Activated CD8-positive, alpha-beta T cell treated with anti-CD3 and anti-CD28 coated beads, Interleukin-2, amount 10 ng/mL, durations not matched to agents 7 days and 5 days (primary cell): Measurements from ENCODE around the gene PTPN22. TPM values are rescaled to one million over a fixed set of nuclear protein-coding genes. Genes with fewer than 3 reads are reported as not detected.

Experiments
- ATAC-seq: fragments of 150-1000 bp; cut with Tn5 transposase; one replicate; pipeline ENCODE4 v1.10.0; 2021; ENCODE audit warnings: moderate library complexity
- CTCF ChIA-PET: fragments of 350-600 bp; sonication (Branson Sonifier 250); formaldehyde crosslinking; loops from one replicate; lab custom pipeline; 2021; ENCODE audit warnings: antibody characterized with exemption; lab: Charles Lee
- POLR2A ChIA-PET: fragments of 350-600 bp; sonication (Branson Sonifier 250); formaldehyde crosslinking; loops from one replicate; lab custom pipeline; 2021; ENCODE audit warnings: antibody characterized with exemption; lab: Charles Lee
- DNase-seq: peaks from one replicate; pipeline ENCODE4 v3.0.0-alpha.2; 2020
- H3K27ac Mint-ChIP-seq: one replicate; pipeline ENCODE4 v1.8.0; 2021; ENCODE audit warnings: mild to moderate bottlenecking, mixed read lengths
- H3K27me3 Mint-ChIP-seq: one replicate; pipeline ENCODE4 v1.8.0; 2021; ENCODE audit warnings: low read depth, mixed read lengths
- H3K36me3 Mint-ChIP-seq: one replicate; pipeline ENCODE4 v1.8.0; 2021; ENCODE audit warnings: low read depth, mixed read lengths
- H3K4me1 Mint-ChIP-seq: one replicate; pipeline ENCODE4 v1.8.0; 2021; ENCODE audit warnings: low read depth, mixed read lengths
- H3K4me3 Mint-ChIP-seq: one replicate; pipeline ENCODE4 v1.8.0; 2021; ENCODE audit warnings: mild to moderate bottlenecking, mixed read lengths
- H3K9me3 Mint-ChIP-seq: one replicate; pipeline ENCODE4 v1.8.0; 2022; ENCODE audit warnings: mixed read lengths; ENCODE audit not compliant: insufficient read depth
- total RNA-seq, 2 experiments: library from RNA; stranded (reverse); gene quantifications; one replicate each; pipeline ENCODE4 v1.2.3, GENCODE V29; 2021

PTPN22 gene
- total RNA-seq, 2 experiments from 2014 or later: 74.8 to 78.9 TPM

DNA sequence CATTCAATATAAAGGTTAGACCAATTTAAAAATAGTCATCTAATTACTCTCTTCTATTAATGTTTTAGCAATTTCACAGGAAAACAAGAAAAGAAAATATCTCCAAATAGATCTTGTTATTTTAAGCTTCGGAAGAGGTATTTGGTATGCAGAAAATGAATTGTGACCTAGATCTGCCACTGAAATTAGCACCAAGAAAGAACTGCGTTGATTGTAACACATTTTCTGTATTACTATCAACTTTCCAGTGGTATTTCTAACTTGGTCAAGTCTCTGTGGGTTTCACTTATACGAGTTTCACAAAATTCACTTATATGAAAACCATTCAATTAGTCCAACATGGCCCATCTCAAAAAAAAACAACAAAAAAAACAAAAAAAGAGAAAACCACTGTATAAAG lies 71.0 kb downstream of the PTPN22 start:
- DNase-seq (no peak), ATAC-seq (no peak)
- CTCF ChIA-PET: interaction anchor here (2.1 kb wide), 1 partner anchor 12 kb away, joined by 7 read pairs; no protein-coding TSS in a partner anchor
- POLR2A ChIA-PET: no interaction called here
- Mint-ChIP-seq H3K9me3 (peaks cover 4% of the 10 kb centered on the region), H3K4me1 (peaks cover 45% of the 10 kb centered on the region), H3K36me3 (peaks cover 49% of the 10 kb centered on the region), H3K27me3 (no peaks in the 10 kb centered on the region), H3K27ac (no peak overlapping the region), H3K4me3 (no peak overlapping the region)

DNA sequence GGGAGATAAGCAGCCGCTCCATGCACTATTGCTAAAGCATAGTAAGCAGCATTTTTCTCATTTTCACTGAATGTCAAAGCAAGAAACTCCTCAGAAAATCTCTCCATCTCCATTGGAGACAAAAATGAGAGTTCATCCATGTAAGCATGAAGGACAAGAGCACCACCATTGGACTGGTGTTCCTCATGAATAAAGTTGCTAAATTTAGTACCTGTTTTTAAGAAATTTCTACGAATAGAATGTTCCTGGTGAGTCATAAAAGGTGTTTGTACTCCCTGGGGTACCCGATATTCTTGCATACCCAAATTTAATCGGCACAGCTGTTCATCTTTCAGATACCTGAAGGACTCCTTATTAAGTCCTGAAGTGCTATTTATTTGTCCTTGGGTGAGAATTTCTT lies 74.0 kb downstream of the PTPN22 start:
- ChIA-PET POLR2A (no interaction called here), CTCF (interaction anchor here (1.3 kb wide), 1 partner anchor 12 kb away, joined by 4 read pairs; no protein-coding TSS in a partner anchor)
- H3K4me1 Mint-ChIP-seq: peaks cover 39% of the 10 kb centered on the region
- ATAC-seq: no peak
- H3K9me3 Mint-ChIP-seq: peaks cover 4% of the 10 kb centered on the region
- no peak overlapping the region for H3K4me3 Mint-ChIP-seq
- H3K27me3 Mint-ChIP-seq: no peaks in the 10 kb centered on the region
- peaks cover 50% of the 10 kb centered on the region for H3K36me3 Mint-ChIP-seq
- no peak overlapping the region for H3K27ac Mint-ChIP-seq
- DNase-seq: no peak

DNA sequence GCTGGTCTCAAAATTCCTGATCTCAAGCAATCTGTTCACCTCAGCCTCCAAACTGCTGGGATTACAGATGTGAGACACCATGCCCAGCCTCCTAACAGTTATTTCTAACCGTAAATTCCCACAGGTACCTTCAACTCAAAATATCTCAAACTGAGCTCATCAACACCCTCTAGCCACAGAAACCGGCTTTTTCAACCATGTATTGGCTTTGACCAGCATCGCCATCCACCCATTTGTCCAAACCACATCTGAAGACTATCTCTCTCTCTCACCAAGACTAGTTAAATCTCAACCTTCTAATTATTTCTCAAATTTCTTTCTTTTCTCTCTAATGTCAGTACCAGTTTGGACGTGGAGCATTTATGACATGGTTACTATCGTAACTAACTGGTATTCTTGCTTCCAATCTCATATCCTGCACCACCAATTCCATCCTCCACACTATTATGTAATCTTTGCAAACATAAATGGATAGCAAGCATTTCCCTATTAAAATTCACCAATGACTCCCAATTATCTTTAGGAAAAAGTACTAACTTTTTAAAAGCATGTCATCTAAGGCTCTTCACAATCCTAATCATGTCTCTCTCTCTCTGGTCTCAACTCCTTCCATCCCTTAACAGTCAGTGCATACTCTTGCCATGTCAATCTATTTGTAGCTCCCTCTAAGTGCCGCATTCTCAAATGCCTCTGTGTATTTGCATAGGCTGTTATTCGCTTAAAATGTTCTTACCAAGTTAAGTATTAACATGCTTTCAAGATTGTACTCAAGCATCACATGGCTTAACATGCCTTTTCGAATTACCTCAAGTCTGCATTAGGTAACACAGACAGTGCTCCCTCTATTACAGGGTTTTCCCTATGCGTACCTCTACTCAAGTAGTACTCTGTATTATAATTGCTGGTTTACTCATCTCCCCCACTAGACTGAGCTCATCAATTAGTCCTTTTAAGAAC lies 77.4 kb downstream of the PTPN22 start:
- no peak for DNase-seq
- no peaks in the 10 kb centered on the region for H3K9me3 Mint-ChIP-seq
- POLR2A ChIA-PET: interaction anchor here (0.7 kb wide), 1 partner anchor 78 kb away, joined by 3 read pairs; no protein-coding TSS in a partner anchor
- no peak overlapping the region for H3K4me3 Mint-ChIP-seq
- no peak for ATAC-seq
- H3K4me1 Mint-ChIP-seq: peaks cover 38% of the 10 kb centered on the region
- CTCF ChIA-PET: interaction anchor here (0.6 kb wide), 1 partner anchor 18 kb away, joined by 3 read pairs; the partner anchor contains the start of gene RSBN1
- H3K27ac Mint-ChIP-seq: no peak overlapping the region
- peaks cover 66% of the 10 kb centered on the region for H3K36me3 Mint-ChIP-seq
- no peaks in the 10 kb centered on the region for H3K27me3 Mint-ChIP-seq

DNA sequence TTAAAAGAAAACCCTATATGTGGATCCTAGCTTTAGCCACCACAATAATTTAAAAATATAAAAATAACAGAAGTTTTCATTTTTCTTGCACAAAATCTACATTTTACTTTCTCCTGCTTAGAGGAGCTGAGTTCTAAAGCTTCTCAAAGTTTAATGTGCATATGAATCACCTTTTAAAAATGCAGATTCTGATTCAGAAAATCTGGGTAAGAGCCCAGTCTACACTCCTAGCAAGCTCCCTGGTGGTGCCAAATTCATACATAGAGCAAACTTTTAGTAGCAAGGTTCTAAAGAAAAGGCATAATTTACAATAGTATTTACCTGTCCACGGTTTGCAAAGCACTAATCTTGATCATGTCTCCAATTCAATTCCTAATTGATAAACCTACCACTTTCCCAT lies 78.5 kb downstream of the PTPN22 start:
- Mint-ChIP-seq H3K27me3 (no peaks in the 10 kb centered on the region), H3K36me3 (peaks cover 70% of the 10 kb centered on the region)

DNA sequence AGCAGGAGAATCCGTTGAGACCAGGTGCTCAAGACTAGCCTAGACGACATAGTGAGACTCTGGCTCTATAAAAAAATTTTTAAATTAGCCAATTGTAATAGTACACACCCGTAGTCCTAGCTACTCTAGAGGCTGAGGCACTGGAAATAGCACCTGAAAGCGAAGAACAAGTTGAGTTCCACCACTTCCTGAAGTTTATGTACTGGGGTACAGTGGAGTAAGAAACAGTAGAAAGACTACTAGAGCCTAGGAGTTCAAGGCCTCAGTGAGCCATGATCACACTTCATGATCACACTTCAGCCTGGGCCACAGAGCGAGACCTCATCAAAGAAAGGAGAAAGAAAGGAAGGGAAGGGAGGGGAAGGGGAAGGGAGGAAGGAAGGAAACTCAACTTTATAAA lies 79.0 kb downstream of the PTPN22 start:
- Mint-ChIP-seq H3K9me3 (no peaks in the 10 kb centered on the region), H3K27ac (peak overlapping the region; percentile 83), H3K4me3 (no peak overlapping the region), H3K27me3 (no peaks in the 10 kb centered on the region), H3K4me1 (peaks cover 36% of the 10 kb centered on the region), H3K36me3 (peaks cover 69% of the 10 kb centered on the region)
- ChIA-PET CTCF (interaction anchor here (0.8 to 1.5 kb wide), 4 partner anchors 13 to 719 kb away, joined by 3 to 4 read pairs (median 4); partner anchors contain the start of genes LRIG2 and RSBN1), POLR2A (interaction anchor here (0.7 to 1.5 kb wide), 3 partner anchors 19 to 33 kb away, joined by 3 to 8 read pairs (median 7); partner anchors contain the start of genes PHTF1 and RSBN1)
- ATAC-seq (peak; percentile 91), DNase-seq (peak; percentile 31)

More for the DNA sequence above, 78.5 kb downstream of the PTPN22 start:
- peaks cover 34% of the 10 kb centered on the region for H3K4me1 Mint-ChIP-seq
- CTCF ChIA-PET: interaction anchor here (0.8 to 1.5 kb wide), 3 partner anchors 19 to 720 kb away, joined by 3 to 4 read pairs (median 4); partner anchors contain the start of genes LRIG2 and RSBN1
- H3K9me3 Mint-ChIP-seq: no peaks in the 10 kb centered on the region
- H3K4me3 Mint-ChIP-seq: no peak overlapping the region
- ATAC-seq: no peak
- DNase-seq: no peak
- peak overlapping the region; percentile 22 for H3K27ac Mint-ChIP-seq
- POLR2A ChIA-PET: interaction anchor here (0.7 to 1.5 kb wide), 3 partner anchors 18 to 33 kb away, joined by 3 to 8 read pairs (median 7); partner anchors contain the start of genes PHTF1 and RSBN1

DNA sequence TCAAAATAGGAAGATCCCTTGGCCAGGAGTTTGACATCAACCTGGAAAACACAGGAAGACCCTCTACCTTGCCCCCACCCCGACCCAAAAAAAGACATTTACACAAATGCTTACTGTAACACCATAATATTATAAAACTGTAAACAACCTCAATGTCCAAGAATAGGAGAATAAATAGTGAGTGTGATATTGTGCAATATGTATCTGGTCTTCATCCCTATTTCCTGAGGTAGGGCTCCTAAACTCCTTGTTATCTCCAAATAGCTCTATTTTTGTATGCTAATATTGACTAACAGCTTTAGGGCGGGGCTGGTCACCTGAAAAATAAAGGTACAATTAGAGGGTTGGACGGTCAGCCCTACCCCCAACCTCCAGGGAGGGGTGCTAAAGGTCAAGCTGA lies 82.7 kb downstream of the PTPN22 start:
- no peak for DNase-seq
- Mint-ChIP-seq H3K4me3 (no peak overlapping the region), H3K9me3 (no peaks in the 10 kb centered on the region), H3K27ac (no peak overlapping the region), H3K27me3 (no peaks in the 10 kb centered on the region), H3K4me1 (peaks cover 44% of the 10 kb centered on the region), H3K36me3 (peaks cover 56% of the 10 kb centered on the region)
- CTCF ChIA-PET: interaction anchor here (0.9 to 1.8 kb wide), 3 partner anchors 10 to 31 kb away, joined by 3 to 7 read pairs (median 3); no protein-coding TSS in a partner anchor
- POLR2A ChIA-PET: no interaction called here
- ATAC-seq: no peak

DNA sequence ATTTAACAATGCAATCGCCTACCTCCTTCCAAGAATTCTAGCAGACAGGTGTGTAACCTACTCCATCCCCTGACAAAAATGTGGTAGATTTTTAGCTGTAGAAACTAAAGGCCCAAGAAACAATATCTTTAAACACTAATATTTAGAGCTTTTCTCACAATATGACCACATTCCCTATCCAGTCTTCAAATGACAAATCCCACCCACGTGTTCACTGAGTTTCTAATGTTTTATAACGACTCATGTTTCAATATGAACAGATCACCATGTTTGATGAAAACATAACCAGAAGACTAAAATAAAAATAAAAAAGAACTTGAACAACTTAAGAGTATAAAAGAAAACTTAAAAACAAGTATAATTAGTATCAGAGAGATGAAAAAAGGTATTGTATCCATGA lies 83.8 kb downstream of the PTPN22 start:
- POLR2A ChIA-PET: interaction anchor here (0.8 kb wide), 1 partner anchor 30 kb away, joined by 7 read pairs; no protein-coding TSS in a partner anchor
- Mint-ChIP-seq H3K4me3 (no peak overlapping the region), H3K4me1 (peaks cover 35% of the 10 kb centered on the region), H3K27ac (no peak overlapping the region), H3K9me3 (no peaks in the 10 kb centered on the region), H3K27me3 (no peaks in the 10 kb centered on the region), H3K36me3 (peaks cover 48% of the 10 kb centered on the region)
- CTCF ChIA-PET: interaction anchor here (1.1 to 1.8 kb wide), 2 partner anchors 12 to 24 kb away, joined by 3 to 7 read pairs; no protein-coding TSS in a partner anchor
- DNase-seq (no peak), ATAC-seq (no peak)

DNA sequence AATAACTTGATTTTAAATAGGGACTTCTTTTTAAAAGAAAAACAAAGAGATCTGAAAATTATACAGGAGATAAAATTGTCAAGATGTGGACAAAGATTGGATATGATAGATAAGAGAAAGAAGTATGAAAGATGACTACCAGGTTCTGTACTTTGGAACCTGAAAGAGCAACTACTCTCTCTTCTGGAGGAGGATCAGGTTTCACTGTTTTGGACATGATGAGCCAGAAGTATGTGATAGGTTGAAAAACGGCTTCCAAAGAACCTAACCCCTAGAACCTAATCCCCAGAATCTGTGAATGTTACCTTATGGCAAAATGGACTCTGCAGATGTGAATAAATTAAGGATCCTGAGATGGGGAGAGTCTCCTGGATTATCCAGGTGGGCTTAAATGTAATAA lies 85.4 kb downstream of the PTPN22 start:
- POLR2A ChIA-PET: interaction anchor here (1.3 kb wide), 2 partner anchors 26 to 27 kb away, joined by 6 read pairs; partner anchors contain the start of genes PHTF1 and RSBN1
- Mint-ChIP-seq H3K27ac (no peak overlapping the region), H3K36me3 (peaks cover 44% of the 10 kb centered on the region), H3K4me1 (peaks cover 24% of the 10 kb centered on the region), H3K27me3 (no peaks in the 10 kb centered on the region), H3K9me3 (no peaks in the 10 kb centered on the region), H3K4me3 (no peak overlapping the region)
- CTCF ChIA-PET: interaction anchor here (0.8 to 1.4 kb wide), 4 partner anchors 12 to 138 kb away, joined by 3 to 4 read pairs (median 4); partner anchors contain the start of gene PHTF1
- no peak for ATAC-seq
- DNase-seq: no peak

DNA sequence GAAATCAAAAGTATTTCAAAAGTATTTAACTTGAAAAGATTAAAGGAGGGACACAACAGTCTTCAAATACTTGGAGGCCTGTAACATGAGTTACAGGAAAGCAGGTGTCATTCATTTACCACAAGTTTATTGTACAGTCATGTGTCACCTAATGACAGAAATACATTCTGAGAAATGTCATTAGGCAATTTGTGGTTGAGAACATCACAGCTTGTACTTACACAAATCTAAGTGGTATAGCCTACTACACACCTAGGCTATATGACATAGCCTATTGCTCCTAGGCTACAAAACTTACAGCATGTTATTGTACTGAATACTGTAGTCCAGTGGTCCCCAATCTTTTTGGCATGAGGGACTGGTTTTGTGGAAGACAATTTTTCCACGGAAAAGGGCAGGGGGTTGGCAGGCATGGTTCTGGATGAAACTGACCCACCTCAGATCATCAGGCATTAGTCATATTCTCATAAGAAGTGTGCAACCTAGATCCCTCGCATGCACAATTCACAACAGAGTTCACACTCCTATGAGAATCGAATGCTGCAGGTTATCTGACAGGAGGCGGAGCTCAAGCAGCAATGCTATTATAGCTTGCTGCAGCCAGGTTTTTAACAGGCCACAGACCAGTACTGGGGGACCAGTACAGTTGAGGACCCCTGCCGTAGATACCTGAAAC lies 87.3 kb downstream of the PTPN22 start:
- Mint-ChIP-seq H3K9me3 (peaks cover under 1% of the 10 kb centered on the region), H3K4me3 (peak overlapping the region; percentile 73), H3K27me3 (no peaks in the 10 kb centered on the region), H3K27ac (peak overlapping the region; percentile 88), H3K36me3 (peaks cover 27% of the 10 kb centered on the region), H3K4me1 (peaks cover 21% of the 10 kb centered on the region)
- ATAC-seq (peak; percentile 39), DNase-seq (peak; percentile 26)
- CTCF ChIA-PET: interaction anchor here (1.6 to 2.1 kb wide), 2 partner anchors 14 to 27 kb away, joined by 8 read pairs; partner anchors contain the start of gene RSBN1
- POLR2A ChIA-PET: interaction anchor here (0.6 to 1.7 kb wide), 3 partner anchors 19 to 146 kb away, joined by 3 to 13 read pairs (median 9); partner anchors contain the start of gene RSBN1

DNA sequence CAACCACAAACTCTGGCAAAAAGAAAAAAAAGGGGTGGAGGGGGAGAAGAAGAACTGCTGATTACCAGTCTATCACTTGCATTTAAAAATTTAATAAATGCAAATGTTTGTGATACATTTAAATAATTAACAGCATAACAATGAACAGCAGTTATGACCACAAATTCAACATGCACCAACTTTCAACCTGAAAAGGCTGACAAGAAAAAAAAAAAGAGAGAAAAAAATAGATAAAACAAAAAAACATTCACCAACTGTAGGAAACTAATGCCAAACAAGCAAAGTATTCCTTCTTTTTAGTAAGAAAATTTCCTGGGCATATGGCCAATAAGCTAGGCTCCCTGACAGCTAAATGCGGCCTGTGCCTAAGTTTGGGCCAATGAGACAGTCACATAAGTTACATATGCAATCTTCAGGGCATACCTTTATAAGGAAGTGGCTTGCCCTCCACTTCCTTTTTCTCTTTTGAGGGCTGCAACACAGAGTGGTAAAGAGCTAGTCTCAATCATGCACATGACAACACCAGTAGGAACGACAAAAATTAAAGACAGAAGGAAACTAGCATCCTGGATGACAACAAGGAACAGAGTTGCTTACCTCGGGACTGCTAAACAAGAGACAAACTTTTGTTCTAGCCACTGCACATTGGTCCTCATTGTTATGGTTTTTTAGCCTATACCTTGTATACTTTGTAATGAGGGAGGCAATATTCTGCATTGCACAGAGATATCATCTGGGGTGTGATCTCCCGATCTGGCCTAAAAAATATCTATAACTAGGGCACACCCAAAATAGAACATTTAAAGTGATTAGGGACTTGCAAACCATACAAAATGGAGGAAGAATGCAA lies 88.0 kb downstream of the PTPN22 start:
- ATAC-seq: peak; percentile 97
- Mint-ChIP-seq H3K9me3 (peaks cover 8% of the 10 kb centered on the region), H3K27me3 (no peaks in the 10 kb centered on the region), H3K4me3 (peak overlapping the region; percentile 73), H3K4me1 (peaks cover 23% of the 10 kb centered on the region), H3K36me3 (peaks cover 28% of the 10 kb centered on the region), H3K27ac (peak overlapping the region; percentile 88)
- ChIA-PET CTCF (interaction anchor here (1.6 to 2.1 kb wide), 2 partner anchors 13 to 28 kb away, joined by 8 read pairs; partner anchors contain the start of gene RSBN1), POLR2A (interaction anchor here (0.6 to 1.7 kb wide), 5 partner anchors 20 to 1164 kb away, joined by 3 to 13 read pairs (median 3); partner anchors contain the start of genes CAPZA1, RSBN1 and ST7L)
- DNase-seq: peak; percentile 76
